Stimulated activated memory B cell treated with anti-CD40 and anti-IgM and Interleukin-4, amounts not matched to agents 10 μg/mL and 1 μg/mL and 100 μg/mL, for 72 hours (primary cell): ENCODE data around the gene LRRC2.

Source experiments
- ATAC-seq: fragments of 150-1000 bp; cut with Tn5 transposase; 2 replicates; pipeline ENCODE4 v1.10.0; 2021
- H3K27ac Mint-ChIP-seq: one replicate; pipeline ENCODE4 v1.8.0; 2022; ENCODE audit warnings: mild to moderate bottlenecking, mixed read lengths
- H3K27me3 Mint-ChIP-seq: one replicate; pipeline ENCODE4 v1.8.0; 2022; ENCODE audit warnings: mixed read lengths
- H3K36me3 Mint-ChIP-seq: one replicate; pipeline ENCODE4 v1.8.0; 2022; ENCODE audit warnings: mixed read lengths
- H3K4me1 Mint-ChIP-seq: one replicate; pipeline ENCODE4 v1.8.0; 2022; ENCODE audit warnings: mixed read lengths
- H3K4me3 Mint-ChIP-seq: one replicate; pipeline ENCODE4 v1.8.0; 2022; ENCODE audit warnings: mild to moderate bottlenecking, moderate library complexity, mixed read lengths
- H3K9me3 Mint-ChIP-seq: one replicate; pipeline ENCODE4 v1.8.0; 2022; ENCODE audit warnings: mixed read lengths

LRRC2 gene, protein sequence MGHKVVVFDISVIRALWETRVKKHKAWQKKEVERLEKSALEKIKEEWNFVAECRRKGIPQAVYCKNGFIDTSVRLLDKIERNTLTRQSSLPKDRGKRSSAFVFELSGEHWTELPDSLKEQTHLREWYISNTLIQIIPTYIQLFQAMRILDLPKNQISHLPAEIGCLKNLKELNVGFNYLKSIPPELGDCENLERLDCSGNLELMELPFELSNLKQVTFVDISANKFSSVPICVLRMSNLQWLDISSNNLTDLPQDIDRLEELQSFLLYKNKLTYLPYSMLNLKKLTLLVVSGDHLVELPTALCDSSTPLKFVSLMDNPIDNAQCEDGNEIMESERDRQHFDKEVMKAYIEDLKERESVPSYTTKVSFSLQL

DNA sequence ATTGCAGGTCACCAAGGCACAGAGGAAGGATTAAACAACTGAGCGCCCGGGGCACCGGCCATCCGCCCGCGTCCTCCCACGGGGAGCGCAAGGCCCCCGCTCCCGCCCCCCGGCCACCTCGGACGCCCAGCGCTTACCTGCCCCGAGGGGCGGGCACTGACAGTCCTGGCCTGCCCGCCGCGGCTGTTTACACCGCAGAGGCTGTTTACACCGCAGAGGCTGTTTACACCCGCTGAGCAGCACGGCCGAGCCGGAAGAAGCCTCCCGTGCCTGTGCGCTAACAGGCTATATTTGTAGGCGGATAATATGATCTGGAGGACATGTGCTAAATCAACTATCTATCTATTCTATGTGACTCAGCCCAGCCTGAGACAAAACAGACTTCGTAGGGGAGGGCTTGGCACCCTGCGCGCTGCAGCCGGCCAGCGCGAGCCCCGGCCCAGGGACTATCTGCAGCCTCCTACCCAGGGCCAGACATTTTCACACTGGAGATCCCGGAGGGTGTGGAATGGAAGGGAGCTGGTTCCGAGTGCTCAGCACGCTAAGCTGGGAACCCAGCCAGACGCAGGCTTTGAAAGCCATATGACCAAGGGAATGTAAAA is at the start of gene LRRC2:
TSS of gene LRRC2 (minus strand) at position 263 of the 602 bp plus-strand sequence. CDS start 14,711 bp downstream, outside the sequence.
- H3K9me3 Mint-ChIP-seq, result peaks cover 3% of the 10 kb centered on the region
- no peak within 1 kb of the TSS for H3K27ac Mint-ChIP-seq
- H3K27me3 Mint-ChIP-seq, result peaks cover 38% of the 10 kb centered on the region
- peak; percentile 41 for ATAC-seq
- no peaks in the 10 kb centered on the region for H3K36me3 Mint-ChIP-seq
- peak within 1 kb of the TSS; percentile 69 for H3K4me3 Mint-ChIP-seq
- peaks cover 15% of the 10 kb centered on the region for H3K4me1 Mint-ChIP-seq

GRCh38 chr3:46615050-46615775 is 49.1 kb upstream of the LRRC2 start:
- Mint-ChIP-seq H3K36me3 (no peaks in the 10 kb centered on the region), H3K4me1 (no peaks in the 10 kb centered on the region), H3K27ac (no peak overlapping the region), H3K4me3 (no peak overlapping the region), H3K9me3 (no peaks in the 10 kb centered on the region), H3K27me3 (peaks cover 34% of the 10 kb centered on the region)
- no peak for ATAC-seq

DNA sequence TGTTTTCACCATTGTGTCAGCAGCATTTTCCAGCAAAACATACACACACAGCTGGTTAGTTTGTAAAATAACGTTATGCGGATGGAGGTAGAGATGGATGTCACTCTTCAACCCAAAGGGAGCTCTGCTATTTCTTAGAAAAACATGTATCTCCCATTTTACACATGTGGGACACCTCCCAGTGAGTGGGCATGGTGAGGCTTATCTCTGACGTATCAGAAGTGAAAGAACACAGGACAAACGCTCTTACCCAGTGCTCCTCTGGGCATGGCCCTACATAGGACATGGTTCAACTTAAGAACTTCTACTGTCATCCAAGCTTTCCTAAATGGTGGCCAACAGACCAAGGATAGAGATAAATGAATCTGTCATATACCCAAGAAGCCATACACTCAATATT is 48.3 kb upstream of the LRRC2 start:
- Mint-ChIP-seq H3K27ac (no peak overlapping the region), H3K4me1 (no peaks in the 10 kb centered on the region), H3K36me3 (no peaks in the 10 kb centered on the region), H3K4me3 (no peak overlapping the region), H3K27me3 (peaks cover 29% of the 10 kb centered on the region), H3K9me3 (no peaks in the 10 kb centered on the region)
- ATAC-seq, result no peak

GRCh38 chr3:46613313-46614005 is 47.4 kb upstream of the LRRC2 start:
- Mint-ChIP-seq H3K4me3 (no peak overlapping the region), H3K36me3 (no peaks in the 10 kb centered on the region), H3K27me3 (peaks cover 29% of the 10 kb centered on the region), H3K4me1 (no peaks in the 10 kb centered on the region), H3K9me3 (no peaks in the 10 kb centered on the region), H3K27ac (no peak overlapping the region)
- ATAC-seq, result no peak

DNA sequence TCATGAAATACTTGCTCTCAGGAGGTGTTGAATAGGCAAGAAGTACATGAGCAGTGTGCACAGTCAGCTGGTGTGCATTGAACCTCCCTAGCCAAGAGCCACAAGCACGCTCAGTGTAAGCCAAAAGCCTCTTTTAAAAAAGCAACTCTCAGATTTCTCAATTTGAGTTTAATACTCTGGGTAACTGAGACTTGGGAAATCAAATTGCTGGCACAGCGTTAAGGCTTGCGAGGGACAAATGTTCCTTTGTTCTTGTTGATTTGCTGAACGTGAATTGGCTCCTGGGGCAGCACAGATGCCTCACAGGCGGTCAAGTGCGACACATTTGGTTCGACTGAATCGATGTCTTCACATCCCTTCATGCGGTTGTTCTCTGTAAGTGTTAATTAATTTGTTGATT is 46.2 kb upstream of the LRRC2 start, which contains the start of gene FAM240A:
TSS of gene FAM240A (plus strand) at position 202 of the 400 bp plus-strand sequence. CDS start at position 361, 159 bp downstream.
- H3K36me3 Mint-ChIP-seq, result no peaks in the 10 kb centered on the region
- H3K4me3 Mint-ChIP-seq, result no peak within 1 kb of the TSS
- H3K27ac Mint-ChIP-seq, result no peak within 1 kb of the TSS
- H3K27me3 Mint-ChIP-seq, result peaks cover 29% of the 10 kb centered on the region
- ATAC-seq, result no peak
- no peaks in the 10 kb centered on the region for H3K9me3 Mint-ChIP-seq
- no peaks in the 10 kb centered on the region for H3K4me1 Mint-ChIP-seq

DNA sequence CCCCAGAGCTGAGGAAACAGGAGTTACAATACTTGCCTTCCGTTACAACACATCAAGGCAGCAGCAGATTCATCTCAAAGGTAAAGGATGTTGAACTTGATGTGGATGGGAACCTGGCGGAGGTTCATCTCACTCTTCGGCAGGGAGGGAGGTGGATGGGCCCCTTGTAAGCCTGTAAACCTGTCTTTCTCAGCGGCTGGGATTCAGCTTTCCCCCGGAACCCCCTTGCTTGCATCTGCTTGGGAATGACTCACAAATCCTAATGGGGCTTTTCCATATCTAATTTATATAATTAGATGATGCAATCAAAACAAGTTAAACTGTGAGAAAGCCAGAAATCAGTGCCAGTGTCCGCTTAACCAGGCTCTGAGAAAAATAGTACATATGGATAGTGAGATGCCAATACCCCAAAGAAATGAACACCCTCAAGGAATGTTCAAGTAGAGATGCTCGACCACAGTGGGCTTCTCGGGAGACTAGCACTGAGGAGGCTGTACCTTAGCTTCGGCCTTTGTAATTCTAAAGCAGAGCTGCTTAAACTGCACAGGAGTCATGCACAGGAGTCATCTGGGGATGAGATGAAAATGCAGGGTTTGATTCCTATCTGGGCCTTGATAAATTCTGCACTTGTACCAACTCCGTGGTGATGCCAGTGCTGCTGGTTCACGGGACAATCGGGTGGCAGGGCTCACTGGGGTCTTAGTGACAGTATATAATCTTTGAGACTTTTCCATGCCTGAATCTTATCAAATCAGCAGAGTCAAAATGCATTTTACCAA is 44.0 kb upstream of the LRRC2 start:
- no peaks in the 10 kb centered on the region for H3K36me3 Mint-ChIP-seq
- H3K9me3 Mint-ChIP-seq, result no peaks in the 10 kb centered on the region
- no peak for ATAC-seq
- peaks cover 31% of the 10 kb centered on the region for H3K27me3 Mint-ChIP-seq
- no peak overlapping the region for H3K4me3 Mint-ChIP-seq
- H3K4me1 Mint-ChIP-seq, result no peaks in the 10 kb centered on the region
- H3K27ac Mint-ChIP-seq, result no peak overlapping the region

DNA sequence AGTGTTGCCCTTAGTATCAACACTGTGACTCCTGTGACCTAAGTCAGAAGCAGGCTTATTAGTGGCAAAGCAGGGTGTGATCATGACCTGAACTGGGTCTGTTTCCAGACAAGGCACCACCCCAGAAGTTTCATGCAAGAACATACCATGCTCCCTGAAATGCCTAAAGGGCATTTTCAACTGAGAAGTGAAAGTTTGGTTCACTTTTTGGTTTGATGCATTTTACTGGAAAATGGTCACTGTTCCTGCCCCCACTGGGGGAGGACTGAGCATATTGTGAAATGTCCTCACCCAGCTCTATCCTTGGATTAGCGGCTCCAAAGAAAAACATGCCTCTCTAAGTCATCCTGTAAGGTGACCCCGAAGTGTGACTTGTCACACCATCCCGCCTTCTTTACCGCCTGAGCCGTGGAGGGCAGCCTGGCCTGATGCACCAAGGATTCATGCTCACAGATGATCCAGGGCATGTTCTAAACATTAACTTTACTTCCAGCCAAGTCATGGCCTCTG is 43.2 kb upstream of the LRRC2 start:
- H3K4me1 Mint-ChIP-seq, result no peaks in the 10 kb centered on the region
- no peak overlapping the region for H3K4me3 Mint-ChIP-seq
- H3K27ac Mint-ChIP-seq, result no peak overlapping the region
- peaks cover 28% of the 10 kb centered on the region for H3K27me3 Mint-ChIP-seq
- no peaks in the 10 kb centered on the region for H3K36me3 Mint-ChIP-seq
- H3K9me3 Mint-ChIP-seq, result no peaks in the 10 kb centered on the region
- no peak for ATAC-seq

- peaks cover 19% of the 10 kb centered on the region for H3K27me3 Mint-ChIP-seq
- no peak overlapping the region for H3K27ac Mint-ChIP-seq
- no peaks in the 10 kb centered on the region for H3K4me1 Mint-ChIP-seq
- no peak for ATAC-seq
- H3K9me3 Mint-ChIP-seq, result no peaks in the 10 kb centered on the region
- H3K36me3 Mint-ChIP-seq, result no peaks in the 10 kb centered on the region
- H3K4me3 Mint-ChIP-seq, result no peak overlapping the region
Measured at GRCh38 chr3:46607603-46608028, 41.5 kb upstream of the LRRC2 start.

GRCh38 chr3:46604127-46604526 is 38.0 kb upstream of the LRRC2 start:
- Mint-ChIP-seq H3K27ac (no peak overlapping the region), H3K4me3 (no peak overlapping the region), H3K4me1 (no peaks in the 10 kb centered on the region), H3K27me3 (peaks cover 9% of the 10 kb centered on the region), H3K36me3 (no peaks in the 10 kb centered on the region), H3K9me3 (no peaks in the 10 kb centered on the region)
- no peak for ATAC-seq

DNA sequence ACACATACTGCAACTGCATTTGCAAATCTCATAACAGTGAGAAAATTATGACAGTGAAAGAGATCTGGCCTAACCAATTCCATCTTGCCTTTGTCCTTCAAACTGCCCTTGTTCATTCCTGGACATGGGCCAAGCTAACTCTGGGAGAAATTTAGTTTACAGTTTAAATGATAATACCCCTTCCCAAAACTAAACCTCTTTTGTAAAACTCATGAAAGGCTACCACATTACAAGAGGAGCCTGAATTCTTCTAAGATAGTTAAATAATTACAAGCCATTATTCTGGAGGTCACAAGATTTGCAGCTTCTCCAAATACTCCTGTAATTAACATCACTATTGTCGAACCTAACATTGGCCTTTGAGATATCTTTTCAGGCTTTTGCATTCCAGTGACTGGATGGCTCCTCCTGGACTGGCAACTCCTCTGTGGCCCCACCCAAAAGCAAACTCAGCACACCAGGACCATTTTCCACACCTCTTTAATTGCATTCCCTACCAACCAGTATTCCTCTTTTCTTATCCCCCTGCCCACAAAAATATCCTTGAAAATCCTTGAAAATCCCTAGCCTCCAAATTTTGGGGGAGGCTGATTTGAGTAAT is 37.4 kb upstream of the LRRC2 start:
- Mint-ChIP-seq H3K4me3 (no peak overlapping the region), H3K4me1 (no peaks in the 10 kb centered on the region), H3K27me3 (peaks cover 9% of the 10 kb centered on the region), H3K36me3 (no peaks in the 10 kb centered on the region), H3K27ac (no peak overlapping the region), H3K9me3 (no peaks in the 10 kb centered on the region)
- ATAC-seq, result no peak

- Mint-ChIP-seq H3K36me3 (no peaks in the 10 kb centered on the region), H3K27me3 (no peaks in the 10 kb centered on the region), H3K4me1 (no peaks in the 10 kb centered on the region), H3K4me3 (no peak overlapping the region), H3K27ac (no peak overlapping the region), H3K9me3 (no peaks in the 10 kb centered on the region)
- no peak for ATAC-seq
Measured at GRCh38 chr3:46599590-46599989, 33.5 kb upstream of the LRRC2 start.

DNA sequence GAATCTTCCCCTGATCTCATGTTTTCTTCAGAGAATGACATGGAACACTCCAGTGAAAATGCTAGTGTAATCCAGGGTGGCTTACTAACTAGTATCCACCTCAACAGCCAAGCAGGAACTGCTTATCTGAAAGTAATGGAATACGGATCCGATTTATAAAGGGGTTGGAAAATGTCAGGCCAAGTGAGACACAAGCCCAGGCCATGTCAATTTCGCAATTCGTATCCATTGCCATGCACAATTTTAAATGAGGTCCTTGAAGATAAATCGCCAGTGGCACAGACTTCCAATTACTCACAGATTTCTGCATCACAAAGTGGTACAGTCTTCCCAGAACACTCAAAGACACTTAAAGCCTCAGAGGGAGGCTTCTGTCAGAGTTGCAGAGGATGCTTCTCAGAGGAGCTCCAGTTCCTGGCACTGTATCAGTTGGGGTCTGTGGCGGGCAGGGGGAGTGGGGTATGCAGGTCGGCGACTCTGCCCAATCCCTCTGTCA is 29.8 kb upstream of the LRRC2 start:
- Mint-ChIP-seq H3K4me1 (no peaks in the 10 kb centered on the region), H3K27me3 (no peaks in the 10 kb centered on the region), H3K4me3 (no peak overlapping the region), H3K9me3 (peaks cover 4% of the 10 kb centered on the region), H3K27ac (no peak overlapping the region), H3K36me3 (no peaks in the 10 kb centered on the region)
- no peak for ATAC-seq

GRCh38 chr3:46594723-46595122 is 28.6 kb upstream of the LRRC2 start:
- Mint-ChIP-seq H3K27ac (no peak overlapping the region), H3K4me1 (no peaks in the 10 kb centered on the region), H3K27me3 (no peaks in the 10 kb centered on the region), H3K9me3 (peaks cover 4% of the 10 kb centered on the region), H3K36me3 (no peaks in the 10 kb centered on the region), H3K4me3 (no peak overlapping the region)
- no peak for ATAC-seq

DNA sequence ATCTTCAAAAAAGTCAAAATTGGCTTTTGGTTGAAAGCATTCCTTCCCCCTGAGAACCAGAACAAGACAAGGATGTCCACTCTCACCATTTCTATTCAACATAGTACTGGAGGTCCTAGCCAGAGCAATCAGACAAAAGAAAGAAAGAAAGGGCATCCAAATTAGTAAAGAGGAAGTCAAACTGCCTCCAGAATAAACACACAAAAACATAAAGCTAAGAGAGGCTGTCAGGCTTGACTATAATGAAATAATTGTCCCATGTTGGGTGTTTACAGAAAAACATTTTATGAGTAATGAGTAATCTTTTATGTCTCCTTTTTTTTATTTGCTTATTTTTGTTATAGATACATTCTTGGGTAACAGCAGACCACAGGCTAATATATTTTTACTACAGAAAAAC is 27.9 kb upstream of the LRRC2 start:
- ATAC-seq, result no peak
- Mint-ChIP-seq H3K36me3 (no peaks in the 10 kb centered on the region), H3K27ac (no peak overlapping the region), H3K9me3 (peaks cover 4% of the 10 kb centered on the region), H3K27me3 (no peaks in the 10 kb centered on the region), H3K4me3 (no peak overlapping the region), H3K4me1 (no peaks in the 10 kb centered on the region)
